AG10803 (cell line): ENCODE results near the gene FXYD6.

ENCODE experiments used
- DNase-seq: peaks from one replicate; pipeline ENCODE4 v3.0.0; 2010; ENCODE audit warnings: low read depth
- H3K4me3 ChIP-seq: 2 replicates; pipeline ENCODE4 v1.5.1; 2011; ENCODE audit warnings: mild to moderate bottlenecking, low read length, control low read depth
- TF ChIP-seq, protein P1 (sequence below): conservative IDR thresholded peaks from 2 replicates; pipeline ENCODE4 v1.5.1; 2011; ENCODE audit warnings: mild to moderate bottlenecking, low read length, control low read depth, inconsistent platforms

Gene FXYD6

DNA sequence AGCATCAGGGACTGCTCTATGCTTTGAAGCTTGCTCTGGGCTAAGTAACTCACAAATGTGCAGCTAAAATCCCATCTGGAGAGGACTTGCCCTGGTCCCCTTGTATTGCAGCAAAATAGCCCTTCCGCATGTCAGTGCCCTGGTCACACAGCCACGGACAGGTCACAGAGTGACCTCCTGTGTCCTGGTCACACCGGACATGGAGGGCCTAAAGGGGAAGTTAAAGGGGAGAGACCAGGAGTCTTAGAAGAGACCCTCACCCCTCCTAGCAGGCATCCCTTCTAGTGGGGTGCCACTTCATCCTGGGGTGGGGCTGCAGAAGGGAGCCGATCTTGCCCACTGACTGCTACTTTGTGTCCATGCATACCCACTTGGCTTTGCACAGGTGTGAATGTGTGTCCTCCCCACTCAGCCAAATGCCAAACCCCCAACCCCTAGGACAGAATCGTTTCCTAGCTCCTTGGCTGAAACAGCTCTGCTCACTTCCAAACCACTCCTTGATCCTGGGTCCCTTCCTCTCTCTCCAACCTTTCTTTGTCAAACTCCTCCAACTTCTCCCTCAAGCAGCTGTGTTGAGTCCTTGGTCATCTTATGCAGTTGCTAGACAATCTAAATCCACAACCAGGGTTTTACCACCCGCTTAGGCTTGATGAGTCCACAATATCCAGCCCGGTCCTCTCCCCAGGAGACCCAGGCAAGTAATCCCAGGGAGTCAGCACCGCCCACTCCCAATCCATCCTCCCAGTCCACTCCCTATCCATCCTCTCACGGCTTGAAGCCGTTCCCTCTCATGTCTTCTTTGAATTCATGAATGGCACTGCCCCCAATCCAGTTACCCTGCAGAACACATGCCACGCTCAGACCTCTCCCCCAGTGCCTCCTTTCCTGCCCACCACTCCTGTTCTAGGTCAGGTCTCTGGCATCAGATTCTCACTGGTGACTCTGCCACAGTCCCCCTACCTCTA lies 3.3 kb upstream of the FXYD6 start:
- TF ChIP-seq, protein P1, sequence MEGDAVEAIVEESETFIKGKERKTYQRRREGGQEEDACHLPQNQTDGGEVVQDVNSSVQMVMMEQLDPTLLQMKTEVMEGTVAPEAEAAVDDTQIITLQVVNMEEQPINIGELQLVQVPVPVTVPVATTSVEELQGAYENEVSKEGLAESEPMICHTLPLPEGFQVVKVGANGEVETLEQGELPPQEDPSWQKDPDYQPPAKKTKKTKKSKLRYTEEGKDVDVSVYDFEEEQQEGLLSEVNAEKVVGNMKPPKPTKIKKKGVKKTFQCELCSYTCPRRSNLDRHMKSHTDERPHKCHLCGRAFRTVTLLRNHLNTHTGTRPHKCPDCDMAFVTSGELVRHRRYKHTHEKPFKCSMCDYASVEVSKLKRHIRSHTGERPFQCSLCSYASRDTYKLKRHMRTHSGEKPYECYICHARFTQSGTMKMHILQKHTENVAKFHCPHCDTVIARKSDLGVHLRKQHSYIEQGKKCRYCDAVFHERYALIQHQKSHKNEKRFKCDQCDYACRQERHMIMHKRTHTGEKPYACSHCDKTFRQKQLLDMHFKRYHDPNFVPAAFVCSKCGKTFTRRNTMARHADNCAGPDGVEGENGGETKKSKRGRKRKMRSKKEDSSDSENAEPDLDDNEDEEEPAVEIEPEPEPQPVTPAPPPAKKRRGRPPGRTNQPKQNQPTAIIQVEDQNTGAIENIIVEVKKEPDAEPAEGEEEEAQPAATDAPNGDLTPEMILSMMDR = no peak
- DNase-seq = no peak
- H3K4me3 ChIP-seq = no peak overlapping the region

DNA sequence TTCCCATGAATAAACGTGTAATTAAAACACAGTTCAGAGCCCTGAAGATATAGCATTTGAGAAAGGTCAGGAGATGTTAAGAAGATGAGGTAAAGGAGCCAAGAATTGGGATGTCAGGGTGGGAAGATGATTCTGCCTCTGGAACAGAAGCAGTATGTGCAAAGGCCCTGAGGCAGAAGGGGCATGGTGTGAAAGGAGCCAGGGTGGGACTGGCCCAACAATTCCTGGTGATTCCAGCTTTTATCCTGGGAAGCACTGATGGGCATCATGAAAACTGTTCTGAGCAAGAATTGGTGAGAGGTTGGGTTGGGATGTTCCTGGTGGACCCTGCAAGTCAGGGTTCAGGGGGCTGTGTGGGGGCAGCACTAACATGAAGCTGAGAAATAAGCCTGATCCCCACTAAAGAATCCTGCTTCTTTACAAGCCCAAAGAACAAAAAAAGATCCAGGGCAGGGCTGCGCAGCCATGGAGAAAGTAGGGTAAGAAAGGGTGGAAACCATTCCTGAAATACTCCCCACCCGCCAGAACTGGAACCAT lies 2.5 kb upstream of the FXYD6 start:
- H3K4me3 ChIP-seq = no peak overlapping the region
- DNase-seq = no peak
- TF ChIP-seq, protein P1 = no peak

DNA sequence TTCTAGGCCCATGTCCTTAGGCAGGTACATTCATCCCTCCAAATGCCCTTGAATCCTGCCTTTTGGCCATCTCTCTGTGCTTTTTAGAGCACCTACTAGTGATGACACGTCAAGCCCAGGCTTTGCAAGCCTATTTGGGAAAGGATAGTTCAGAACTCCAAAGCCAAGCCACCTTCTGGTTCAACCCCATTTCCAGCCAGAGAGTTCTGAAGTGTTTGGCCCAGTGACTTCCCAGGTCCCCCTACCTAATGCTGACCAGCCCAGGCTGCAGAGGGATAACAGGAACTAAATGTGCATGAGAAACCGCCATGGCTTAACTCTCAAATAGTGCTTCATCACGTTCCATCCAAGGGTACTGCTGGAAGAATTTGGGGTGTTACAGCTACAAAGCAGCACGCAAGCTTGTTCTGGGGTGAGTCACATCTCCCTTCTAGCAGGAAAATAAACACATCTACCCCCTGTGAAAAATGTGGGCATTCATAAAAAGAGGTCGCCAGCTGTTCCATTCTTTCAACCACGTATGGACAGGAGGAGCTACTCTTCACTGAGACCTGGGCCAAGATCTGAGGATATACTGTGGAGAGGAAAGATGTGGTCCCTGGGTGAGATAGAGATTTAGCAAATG lies 2.0 kb upstream of the FXYD6 start:
- H3K4me3 ChIP-seq = no peak overlapping the region
- TF ChIP-seq, protein P1 = no peak
- no peak for DNase-seq

DNA sequence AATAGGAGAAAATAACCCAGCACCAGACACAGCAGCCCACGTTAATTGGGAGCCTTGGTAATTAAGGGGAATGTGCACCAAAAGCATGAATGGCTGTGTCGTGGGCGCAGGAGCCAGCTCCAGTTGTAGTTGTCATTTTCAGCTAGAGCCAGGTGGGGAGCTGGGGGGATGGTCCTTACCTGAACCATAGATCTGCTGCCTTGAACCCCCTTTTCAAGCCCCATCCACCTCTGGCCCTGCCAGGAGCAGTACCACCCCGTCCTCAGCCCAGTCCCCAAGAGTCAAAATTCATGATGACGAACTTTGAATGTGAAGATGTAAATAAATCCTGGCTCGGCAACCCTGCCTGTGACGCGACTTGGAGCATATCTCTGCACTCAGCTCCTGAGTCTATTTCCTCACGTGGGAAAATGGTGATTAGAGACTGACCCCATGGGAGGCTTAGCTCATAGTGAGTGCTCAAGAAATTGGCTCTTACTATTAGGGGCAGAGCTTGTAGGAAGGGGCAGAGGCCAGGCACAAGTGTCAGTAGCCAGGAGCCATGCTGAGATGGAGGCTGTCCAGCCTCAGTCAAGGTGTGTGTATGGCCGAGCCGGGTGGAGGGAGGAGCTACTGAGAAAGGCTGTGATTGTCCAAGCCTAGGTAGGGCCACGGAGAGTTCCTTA lies 794 bp upstream of the FXYD6 start:
- no peak for DNase-seq
- no peak overlapping the region for H3K4me3 ChIP-seq
- TF ChIP-seq, protein P1 = no peak

DNA sequence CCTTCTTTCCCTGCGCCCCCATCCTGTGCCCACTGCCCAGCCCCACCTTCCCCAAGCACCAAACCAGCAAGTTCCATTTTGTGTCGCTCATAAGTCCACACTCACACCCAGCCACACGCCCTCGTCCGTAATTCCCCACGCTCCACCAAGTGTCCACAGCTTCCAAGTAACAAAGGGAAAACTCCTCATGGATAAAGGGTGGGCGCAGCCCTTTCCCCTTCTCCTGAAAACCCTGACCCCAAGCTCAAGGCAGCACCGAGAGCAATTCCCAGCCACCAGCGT lies 458 bp downstream of the FXYD6 start:
- H3K4me3 ChIP-seq = no peak overlapping the region
- no peak for DNase-seq
- TF ChIP-seq, protein P1 = no peak

DNA sequence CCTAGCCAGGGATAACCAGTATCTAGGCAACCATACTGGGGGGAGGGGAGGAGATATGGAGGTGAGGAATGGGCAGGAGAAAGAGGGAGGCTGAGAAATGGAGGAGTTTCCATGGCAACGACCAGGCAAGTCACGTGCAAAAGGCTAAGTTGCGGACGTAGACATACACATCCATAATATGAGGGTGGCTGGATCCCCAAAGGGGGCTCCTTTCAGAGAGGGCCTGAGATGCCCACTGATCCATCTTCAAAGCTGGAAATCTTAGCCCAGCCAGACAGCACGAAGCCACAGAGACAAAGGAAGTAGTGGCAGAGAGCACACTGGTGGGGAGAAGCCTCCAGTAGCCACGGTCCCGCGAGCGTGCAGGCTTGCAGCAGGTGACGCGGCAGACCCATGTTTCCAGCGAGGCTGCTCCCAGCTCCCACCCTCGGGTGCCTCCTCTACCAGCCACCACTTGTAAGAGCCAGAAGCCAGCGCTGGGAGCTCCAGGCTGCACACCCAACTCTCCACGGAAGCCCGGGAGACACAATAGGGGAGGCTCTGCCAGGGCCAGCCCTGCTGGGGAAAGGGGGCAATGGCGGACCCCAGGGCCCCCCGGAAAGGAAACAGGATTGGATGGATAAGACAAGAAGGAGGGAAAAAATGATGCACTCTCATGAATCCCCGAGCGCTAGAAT lies 938 bp downstream of the FXYD6 start:
- no peak overlapping the region for H3K4me3 ChIP-seq
- TF ChIP-seq, protein P1 = no peak
- no peak for DNase-seq
